CD4-positive, alpha-beta T cell treated with Interleukin-6 for 4 hours (primary cell): ENCODE measurements around the gene MBLAC1.

Source experiments
- DNase-seq: peaks from one replicate; pipeline ENCODE4 v3.0.0-alpha.2; 2020; ENCODE audit warnings: mixed read lengths

The MBLAC1 gene

GRCh38 chr7:100173806-100174495 is 47.2 kb downstream of the MBLAC1 start:
- no peak for DNase-seq

- no peak for DNase-seq
Observed at GRCh38 chr7:100174582-100174981, 47.8 kb downstream of the MBLAC1 start.

- no peak for DNase-seq
Observed at GRCh38 chr7:100175296-100175935, 48.6 kb downstream of the MBLAC1 start.

- no peak for DNase-seq
Observed at GRCh38 chr7:100176096-100177044, 49.6 kb downstream of the MBLAC1 start.

GRCh38 chr7:100177045-100178001 is 50.6 kb downstream of the MBLAC1 start, which contains the start of the genes GPC2 and STAG3:
Gene GPC2 (minus strand): TSS chr7:100177381. CDS start chr7:100177199, 182 bp downstream.
Gene STAG3 (plus strand): TSS chr7:100177918. CDS start chr7:100180557, 2,639 bp downstream.
- DNase-seq: peak; percentile 98
